MM.1S (cell line): ENCODE measurements around the gene ANK2.

Experiments used
- DNase-seq: peaks from one replicate; pipeline ENCODE4 v3.0.0-alpha.2; 2015
- H2AFZ ChIP-seq: fragments of 300-600 bp; sonication (generic); 2 replicates; pipeline ENCODE4 v1.6.0; 2016; ENCODE audit warnings: antibody characterized with exemption, low read length
- H3F3A ChIP-seq: fragments of 300-600 bp; sonication (generic); 2 replicates; pipeline ENCODE4 v1.6.1; 2016; ENCODE audit warnings: mild to moderate bottlenecking, antibody characterized with exemption, low read length, moderate library complexity, mixed read lengths; ENCODE audit not compliant: insufficient read depth
- H3K27ac ChIP-seq: fragments of 300-600 bp; sonication (generic); 2 replicates; pipeline ENCODE4 v1.5.1; 2016; ENCODE audit warnings: mild to moderate bottlenecking, low read length
- H3K27me3 ChIP-seq: fragments of 300-600 bp; sonication (generic); replicated peaks from 2 replicates; pipeline ENCODE4 v1.6.0; 2016; ENCODE audit warnings: low read length; ENCODE audit not compliant: insufficient read depth
- H3K36me3 ChIP-seq: fragments of 300-600 bp; sonication (generic); replicated peaks from 2 replicates; pipeline ENCODE4 v1.6.1; 2016; ENCODE audit warnings: mild to moderate bottlenecking, low read length, mixed read lengths; ENCODE audit not compliant: insufficient read depth
- H3K4me1 ChIP-seq: fragments of 300-600 bp; sonication (generic); 2 replicates; pipeline ENCODE4 v1.6.1; 2016; ENCODE audit warnings: low read length, mixed read lengths
- H3K4me2 ChIP-seq: fragments of 300-600 bp; sonication (generic); 2 replicates; pipeline ENCODE4 v1.6.0; 2016; ENCODE audit warnings: low read depth, low read length
- H3K4me3 ChIP-seq: fragments of 300-600 bp; sonication (generic); 2 replicates; pipeline ENCODE4 v1.5.1; 2016; ENCODE audit warnings: low read length, mixed read lengths
- H3K79me2 ChIP-seq: fragments of 300-600 bp; sonication (generic); 2 replicates; pipeline ENCODE4 v1.6.1; 2016; ENCODE audit warnings: mixed run types, low read length, mixed read lengths
- H3K9ac ChIP-seq: fragments of 300-600 bp; sonication (generic); 2 replicates; pipeline ENCODE4 v1.6.1; 2016; ENCODE audit warnings: low read length, mixed read lengths
- H3K9me2 ChIP-seq: fragments of 300-600 bp; sonication (generic); replicated peaks from 2 replicates; pipeline ENCODE4 v1.6.1; 2016; ENCODE audit warnings: mild to moderate bottlenecking, low read length, mixed read lengths; ENCODE audit not compliant: insufficient read depth
- H3K9me3 ChIP-seq: fragments of 300-600 bp; sonication (generic); replicated peaks from 2 replicates; pipeline ENCODE4 v1.6.1; 2016; ENCODE audit warnings: mild to moderate bottlenecking, low read length, mixed read lengths; ENCODE audit not compliant: insufficient read depth
- H4K20me1 ChIP-seq: fragments of 300-600 bp; sonication (generic); 2 replicates; pipeline ENCODE4 v1.6.1; 2016; ENCODE audit warnings: mild to moderate bottlenecking, low read length, moderate library complexity, mixed read lengths; ENCODE audit not compliant: insufficient read depth
- CTCF ChIP-seq: fragments of 300-600 bp; sonication (generic); IDR thresholded peaks from 2 replicates; pipeline ENCODE4 v1.5.1; 2016; ENCODE audit warnings: antibody characterized with exemption, low read length, mixed read lengths
- EZH2 ChIP-seq: fragments of 300-600 bp; sonication (generic); optimal IDR thresholded peaks from 2 replicates; pipeline ENCODE3; 2017; ENCODE audit warnings: low read depth, mild to moderate bottlenecking, antibody characterized with exemption, low read length, mixed read lengths
- EZH2phosphoT487 ChIP-seq: fragments of 300-600 bp; sonication (generic); IDR thresholded peaks from 2 replicates; pipeline ENCODE4 v1.6.1; 2018; ENCODE audit warnings: antibody characterized with exemption, low read length

Gene ANK2

DNA sequence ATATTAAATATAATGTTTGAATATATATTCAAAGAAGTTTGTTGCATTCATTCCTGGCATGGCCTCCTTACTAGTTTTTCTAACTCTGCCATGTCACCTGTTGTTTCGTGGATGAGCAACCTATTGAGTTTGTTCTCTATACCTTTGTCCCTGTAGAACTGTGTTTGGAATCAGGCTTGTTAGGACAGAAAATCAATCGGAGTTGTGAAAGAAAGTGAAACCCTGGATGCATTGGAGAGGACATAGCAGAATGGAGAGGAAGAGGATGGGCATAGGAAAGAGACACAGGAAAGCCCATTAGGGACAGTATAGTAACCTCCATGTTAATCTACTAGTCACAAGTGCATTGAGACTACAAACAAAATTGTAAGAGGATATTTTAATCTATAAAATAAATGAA is 31.2 kb downstream of the ANK2 start:
- Histone ChIP-seq H3K79me2 (no peaks in the 10 kb centered on the region), H3K27me3 (no peaks in the 10 kb centered on the region), H3K27ac (no peak overlapping the region), H3F3A (no peaks in the 10 kb centered on the region), H3K9ac (no peak overlapping the region), H3K4me1 (no peaks in the 10 kb centered on the region), H3K4me3 (no peak overlapping the region), H4K20me1 (no peaks in the 10 kb centered on the region), H3K4me2 (no peak overlapping the region), H3K9me3 (no peaks in the 10 kb centered on the region), H3K36me3 (no peaks in the 10 kb centered on the region), H2AFZ (no peak overlapping the region), H3K9me2 (no peaks in the 10 kb centered on the region)
- TF ChIP-seq EZH2 (no peak), EZH2phosphoT487 (no peak), CTCF (no peak)
- DNase-seq, result no peak

- H3K4me1 ChIP-seq, result no peaks in the 10 kb centered on the region
- no peaks in the 10 kb centered on the region for H3K36me3 ChIP-seq
- no peaks in the 10 kb centered on the region for H3K9me2 ChIP-seq
- H3K9ac ChIP-seq, result no peak overlapping the region
- H3K9me3 ChIP-seq, result no peaks in the 10 kb centered on the region
- no peaks in the 10 kb centered on the region for H3F3A ChIP-seq
- H3K27me3 ChIP-seq, result no peaks in the 10 kb centered on the region
- no peaks in the 10 kb centered on the region for H4K20me1 ChIP-seq
- no peak overlapping the region for H3K4me3 ChIP-seq
- TF ChIP-seq EZH2, result no peak
- no peak for TF ChIP-seq CTCF
- TF ChIP-seq EZH2phosphoT487, result no peak
- H3K27ac ChIP-seq, result no peak overlapping the region
- H2AFZ ChIP-seq, result no peak overlapping the region
- no peak for DNase-seq
- no peaks in the 10 kb centered on the region for H3K79me2 ChIP-seq
- H3K4me2 ChIP-seq, result no peak overlapping the region
Observed at GRCh38 chr4:113083346-113083745, 33.9 kb downstream of the ANK2 start.

GRCh38 chr4:113086172-113086695 is 36.8 kb downstream of the ANK2 start:
- Histone ChIP-seq H3F3A (no peaks in the 10 kb centered on the region), H3K4me1 (no peaks in the 10 kb centered on the region), H3K27ac (no peak overlapping the region), H3K9me2 (no peaks in the 10 kb centered on the region), H3K27me3 (no peaks in the 10 kb centered on the region), H2AFZ (no peak overlapping the region), H3K4me2 (no peak overlapping the region), H3K79me2 (no peaks in the 10 kb centered on the region), H3K4me3 (no peak overlapping the region), H3K9ac (no peak overlapping the region), H3K9me3 (no peaks in the 10 kb centered on the region), H4K20me1 (no peaks in the 10 kb centered on the region), H3K36me3 (no peaks in the 10 kb centered on the region)
- DNase-seq, result no peak
- TF ChIP-seq EZH2phosphoT487 (no peak), EZH2 (no peak), CTCF (no peak)
